ENCODE measurements around the gene ABCA7.

DNA sequence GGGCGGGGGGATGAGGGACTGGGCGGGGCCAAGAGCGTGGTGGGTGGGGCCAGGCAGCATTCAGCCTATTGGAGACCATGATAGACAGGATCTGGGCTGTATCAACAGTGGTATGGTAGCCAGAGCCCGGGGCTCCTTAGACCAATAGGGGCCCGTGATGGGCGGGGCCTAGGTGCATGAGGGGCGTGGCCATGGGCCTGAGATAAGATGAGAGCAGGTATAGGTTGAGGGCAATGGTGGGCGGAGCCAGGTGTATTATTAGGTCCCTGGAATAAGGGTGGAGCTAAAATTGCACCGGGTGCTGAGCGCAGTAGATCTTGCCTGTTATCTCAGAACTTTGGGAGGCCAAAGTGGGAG is 5.3 kb downstream of the ABCA7 start:
- TF ChIP-seq, protein P1, sequence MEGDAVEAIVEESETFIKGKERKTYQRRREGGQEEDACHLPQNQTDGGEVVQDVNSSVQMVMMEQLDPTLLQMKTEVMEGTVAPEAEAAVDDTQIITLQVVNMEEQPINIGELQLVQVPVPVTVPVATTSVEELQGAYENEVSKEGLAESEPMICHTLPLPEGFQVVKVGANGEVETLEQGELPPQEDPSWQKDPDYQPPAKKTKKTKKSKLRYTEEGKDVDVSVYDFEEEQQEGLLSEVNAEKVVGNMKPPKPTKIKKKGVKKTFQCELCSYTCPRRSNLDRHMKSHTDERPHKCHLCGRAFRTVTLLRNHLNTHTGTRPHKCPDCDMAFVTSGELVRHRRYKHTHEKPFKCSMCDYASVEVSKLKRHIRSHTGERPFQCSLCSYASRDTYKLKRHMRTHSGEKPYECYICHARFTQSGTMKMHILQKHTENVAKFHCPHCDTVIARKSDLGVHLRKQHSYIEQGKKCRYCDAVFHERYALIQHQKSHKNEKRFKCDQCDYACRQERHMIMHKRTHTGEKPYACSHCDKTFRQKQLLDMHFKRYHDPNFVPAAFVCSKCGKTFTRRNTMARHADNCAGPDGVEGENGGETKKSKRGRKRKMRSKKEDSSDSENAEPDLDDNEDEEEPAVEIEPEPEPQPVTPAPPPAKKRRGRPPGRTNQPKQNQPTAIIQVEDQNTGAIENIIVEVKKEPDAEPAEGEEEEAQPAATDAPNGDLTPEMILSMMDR (IDR thresholded peaks at IDR 0.05; ENCODE audit: insufficient read depth, low read length, poor library complexity, severe bottlenecking) = no peak
- TF ChIP-seq EZH2phosphoT487 (conservative IDR thresholded peaks at IDR 0.05; ENCODE audit: low read length) = no peak

Data from SU-DHL-6 (cell line).